NT2/D1 (cell line): ENCODE data around the gene FOXP1.

Experiments used
- DNase-seq: peaks from one replicate; pipeline ENCODE4 v3.0.0-alpha.2; 2011; ENCODE audit warnings: low read depth, low spot score
- H3K27me3 ChIP-seq: 2 replicates; pipeline ENCODE4 v1.6.0; 2011; ENCODE audit warnings: mild to moderate bottlenecking; ENCODE audit not compliant: insufficient read length, insufficient read depth
- H3K36me3 ChIP-seq: 2 replicates; pipeline ENCODE4 v1.6.1; 2011; ENCODE audit warnings: mild to moderate bottlenecking, low read length, mixed read lengths; ENCODE audit not compliant: insufficient read depth, insufficient read length
- H3K4me1 ChIP-seq: 2 replicates; pipeline ENCODE4 v1.5.1; 2011; ENCODE audit not compliant: insufficient read depth, insufficient read length
- H3K4me3 ChIP-seq: 2 replicates; pipeline ENCODE4 v1.5.1; 2011; ENCODE audit warnings: low read depth; ENCODE audit not compliant: insufficient read length
- H3K9ac ChIP-seq: 2 replicates; pipeline ENCODE4 v1.6.0; 2011; ENCODE audit warnings: low read depth; ENCODE audit not compliant: insufficient read length
- H3K9me3 ChIP-seq: 2 replicates; pipeline ENCODE4 v1.5.1; 2011; ENCODE audit warnings: mild to moderate bottlenecking, low read length; ENCODE audit not compliant: insufficient read depth
- SUZ12 ChIP-seq: IDR thresholded peaks from 2 replicates; pipeline ENCODE4 v1.6.1; 2011; ENCODE audit not compliant: insufficient read length, insufficient read depth; ENCODE audit errors: extremely low read depth
- YY1 ChIP-seq: IDR thresholded peaks from 2 replicates; pipeline ENCODE4 v1.6.1; 2011; ENCODE audit not compliant: insufficient read length, insufficient read depth
- ZNF274 ChIP-seq: IDR thresholded peaks from 2 replicates; pipeline ENCODE4 v1.6.1; 2011; ENCODE audit warnings: mild to moderate bottlenecking, low read depth, low read length

The FOXP1 gene

GRCh38 chr3:71002298-71002697 lies 581.2 kb downstream of the FOXP1 start:
- Histone ChIP-seq H3K4me3 (no peak overlapping the region), H3K4me1 (no peaks in the 10 kb centered on the region), H3K36me3 (no peaks in the 10 kb centered on the region), H3K27me3 (no peaks in the 10 kb centered on the region), H3K9ac (no peak overlapping the region), H3K9me3 (no peaks in the 10 kb centered on the region)
- TF ChIP-seq ZNF274, result no peak
- TF ChIP-seq SUZ12, result no peak
- TF ChIP-seq YY1, result no peak
- no peak for DNase-seq

GRCh38 chr3:71001303-71001830 lies 582.2 kb downstream of the FOXP1 start:
- TF ChIP-seq ZNF274, result no peak
- TF ChIP-seq YY1, result no peak
- no peak for TF ChIP-seq SUZ12
- DNase-seq, result no peak
- Histone ChIP-seq H3K36me3 (no peaks in the 10 kb centered on the region), H3K27me3 (no peaks in the 10 kb centered on the region), H3K9me3 (no peaks in the 10 kb centered on the region), H3K9ac (no peak overlapping the region), H3K4me1 (no peaks in the 10 kb centered on the region), H3K4me3 (no peak overlapping the region)

- Histone ChIP-seq H3K9me3 (no peaks in the 10 kb centered on the region), H3K9ac (no peak overlapping the region), H3K36me3 (no peaks in the 10 kb centered on the region), H3K27me3 (no peaks in the 10 kb centered on the region), H3K4me3 (no peak overlapping the region), H3K4me1 (no peaks in the 10 kb centered on the region)
- no peak for DNase-seq
- TF ChIP-seq SUZ12, result no peak
- TF ChIP-seq ZNF274, result no peak
- no peak for TF ChIP-seq YY1
These were observed 583.0 kb downstream of the FOXP1 start for GRCh38 chr3:71000483-71000882.

- Histone ChIP-seq H3K9me3 (no peaks in the 10 kb centered on the region), H3K4me1 (no peaks in the 10 kb centered on the region), H3K9ac (no peak overlapping the region), H3K4me3 (no peak overlapping the region), H3K36me3 (no peaks in the 10 kb centered on the region), H3K27me3 (no peaks in the 10 kb centered on the region)
- TF ChIP-seq SUZ12, result no peak
- TF ChIP-seq ZNF274, result no peak
- no peak for TF ChIP-seq YY1
- DNase-seq, result no peak
These were observed 583.8 kb downstream of the FOXP1 start for GRCh38 chr3:70999730-71000129.

GRCh38 chr3:70996082-70996481 lies 587.4 kb downstream of the FOXP1 start:
- no peak overlapping the region for H3K4me3 ChIP-seq
- H3K36me3 ChIP-seq, result peaks cover 10% of the 10 kb centered on the region
- H3K9me3 ChIP-seq, result no peaks in the 10 kb centered on the region
- no peaks in the 10 kb centered on the region for H3K27me3 ChIP-seq
- DNase-seq, result no peak
- no peak overlapping the region for H3K9ac ChIP-seq
- TF ChIP-seq ZNF274 (no peak), YY1 (no peak), SUZ12 (no peak)
- no peaks in the 10 kb centered on the region for H3K4me1 ChIP-seq

- no peak for TF ChIP-seq YY1
- no peak for TF ChIP-seq SUZ12
- no peak for TF ChIP-seq ZNF274
- Histone ChIP-seq H3K4me3 (no peak overlapping the region), H3K27me3 (no peaks in the 10 kb centered on the region), H3K9ac (no peak overlapping the region), H3K36me3 (peaks cover 10% of the 10 kb centered on the region), H3K4me1 (no peaks in the 10 kb centered on the region), H3K9me3 (no peaks in the 10 kb centered on the region)
- DNase-seq, result no peak
These were observed 588.9 kb downstream of the FOXP1 start for GRCh38 chr3:70994644-70995043.

- Histone ChIP-seq H3K4me1 (no peaks in the 10 kb centered on the region), H3K27me3 (no peaks in the 10 kb centered on the region), H3K4me3 (no peak overlapping the region), H3K9ac (no peak overlapping the region), H3K36me3 (peaks cover 14% of the 10 kb centered on the region), H3K9me3 (no peaks in the 10 kb centered on the region)
- TF ChIP-seq YY1, result no peak
- no peak for TF ChIP-seq ZNF274
- TF ChIP-seq SUZ12, result no peak
- DNase-seq, result no peak
These were observed 590.8 kb downstream of the FOXP1 start for GRCh38 chr3:70992562-70993204.
